GM23338 (cell line): ENCODE results near the gene DCTN5.

ENCODE experiments used
- CREB1 ChIP-seq: fragments of 250-450 bp; sonication (Bioruptor Pico); IDR thresholded peaks from 2 replicates; pipeline ENCODE4 v1.5.0; 2020; ENCODE audit warnings: low read depth, mild to moderate bottlenecking, moderate library complexity
- CTCF ChIP-seq, 2 experiments: fragments of 200-600 bp in 1 of 2; sonication (generic) in 1 of 2; conservative IDR thresholded peaks; 2 replicates each; pipeline versions ENCODE4 v1.5.1 to v1.6.1; 2016 to 2017; ENCODE audit warnings: antibody characterized with exemption in 2 of 2, low read depth in 2 of 2, mild to moderate bottlenecking in 2 of 2, moderate library complexity in 1 of 2
- ETS1 ChIP-seq: IDR thresholded peaks from 2 replicates; pipeline ENCODE4 v1.6.1; 2016; ENCODE audit warnings: antibody characterized with exemption
- EZH2 ChIP-seq: fragments of 200-600 bp; sonication (generic); IDR thresholded peaks from one replicate; pipeline ENCODE4 v1.8.0; 2017; ENCODE audit warnings: antibody characterized with exemption, mild to moderate bottlenecking, low read depth; ENCODE audit not compliant: unreplicated experiment
- EZH2phosphoT487 ChIP-seq: fragments of 200-600 bp; sonication (generic); IDR thresholded peaks from one replicate; pipeline ENCODE4 v1.8.1; 2018; ENCODE audit warnings: antibody characterized with exemption; ENCODE audit not compliant: unreplicated experiment
- JUNB ChIP-seq: IDR thresholded peaks from one replicate; pipeline ENCODE4 v1.6.1; 2016; ENCODE audit warnings: antibody characterized with exemption; ENCODE audit not compliant: unreplicated experiment
- POLR2AphosphoS5 ChIP-seq: IDR thresholded peaks from 2 replicates; pipeline ENCODE4 v1.6.1; 2016; ENCODE audit warnings: antibody characterized with exemption, low read depth
- REST ChIP-seq: IDR thresholded peaks from one replicate; pipeline ENCODE4 v1.6.1; 2018; ENCODE audit warnings: antibody characterized with exemption; ENCODE audit not compliant: unreplicated experiment
- STAT1 ChIP-seq: IDR thresholded peaks from one replicate; pipeline ENCODE4 v1.6.1; 2016; ENCODE audit warnings: antibody characterized with exemption; ENCODE audit not compliant: unreplicated experiment
- ZNF331 ChIP-seq: fragments of 250-450 bp; sonication (Bioruptor Pico); IDR thresholded peaks from 2 replicates; pipeline ENCODE4 v1.5.0; 2020; ENCODE audit warnings: low read depth, mild to moderate bottlenecking, moderate library complexity
- ZNF462 ChIP-seq: fragments of 250-450 bp; sonication (Bioruptor Pico); IDR thresholded peaks from 2 replicates; pipeline ENCODE4 v1.5.0; 2020; ENCODE audit warnings: mild to moderate bottlenecking, moderate library complexity

- TF ChIP-seq POLR2AphosphoS5 (no peak), EZH2 (no peak), REST (no peak), CTCF (conservative IDR thresholded peaks at IDR 0.05; ENCODE audit: low read depth in 2 of 2) (no peak), CREB1 (CRISPR knock-in tag) (no peak), ZNF331 (no peak), ETS1 (no peak), EZH2phosphoT487 (no peak), JUNB (no peak), STAT1 (no peak), ZNF462 (no peak)
Observed at GRCh38 chr16:23629516-23629915, 11.8 kb upstream of the DCTN5 start.
